WTC11 (cell line): ENCODE results near the gene SPZ1. TPM values are rescaled to one million over a fixed set of nuclear protein-coding genes. Genes with fewer than 3 reads are reported as not detected.

Experiments
- ATAC-seq: fragments of 200-7000 bp; cut with Tn5 transposase; 2 replicates; pipeline ENCODE4 v1.10.0; 2021; ENCODE audit warnings: mild to moderate bottlenecking, moderate library complexity
- CTCF ChIA-PET: fragments of 300-600 bp; sonication (Branson Sonifier 250); formaldehyde crosslinking; loops from one replicate; lab custom pipeline; 2021; ENCODE audit warnings: antibody characterized with exemption; lab: Charles Lee
- POLR2A ChIA-PET: fragments of 350-600 bp; sonication (Branson Sonifier 250); formaldehyde crosslinking; loops from one replicate; lab custom pipeline; 2021; ENCODE audit warnings: antibody characterized with exemption; lab: Charles Lee
- DNase-seq: peaks from one replicate; pipeline ENCODE4 v3.0.0; 2021; ENCODE audit warnings: low spot score
- H3K27ac Mint-ChIP-seq: 2 replicates; pipeline ENCODE4 v1.8.0; 2021; ENCODE audit warnings: mixed read lengths
- H3K27me3 Mint-ChIP-seq: 2 replicates; pipeline ENCODE4 v1.8.0; 2021; ENCODE audit warnings: low read depth, mild to moderate bottlenecking, moderate library complexity, mixed read lengths
- H3K36me3 Mint-ChIP-seq: 2 replicates; pipeline ENCODE4 v1.8.0; 2021; ENCODE audit warnings: mixed read lengths
- H3K4me1 Mint-ChIP-seq: 2 replicates; pipeline ENCODE4 v1.8.0; 2022; ENCODE audit warnings: mixed read lengths
- H3K4me3 Mint-ChIP-seq: 2 replicates; pipeline ENCODE4 v1.8.0; 2021; ENCODE audit warnings: mild to moderate bottlenecking, moderate library complexity, mixed read lengths
- H3K9me3 Mint-ChIP-seq: 2 replicates; pipeline ENCODE4 v1.8.0; 2021; ENCODE audit warnings: mixed read lengths
- ATF6 ChIP-seq: sonication (generic); formaldehyde crosslinking; IDR thresholded peaks from 2 replicates; pipeline ENCODE4 v1.8.1; 2023; ENCODE audit warnings: mild to moderate bottlenecking, missing genetic modification reagents
- ERG ChIP-seq: fragments of 250-450 bp; sonication (Bioruptor Pico); IDR thresholded peaks from 2 replicates; pipeline ENCODE4 v1.8.0; 2021; ENCODE audit warnings: mild to moderate bottlenecking
- FOXK1 ChIP-seq: sonication (generic); formaldehyde crosslinking; IDR thresholded peaks from 2 replicates; pipeline ENCODE4 v1.8.0; 2022; ENCODE audit warnings: mild to moderate bottlenecking, moderate library complexity, missing genetic modification reagents
- GTF2I ChIP-seq: fragments of 250-450 bp; sonication (Bioruptor Pico); conservative IDR thresholded peaks from 2 replicates; pipeline ENCODE4 v1.4.0; 2021; ENCODE audit warnings: mild to moderate bottlenecking
- JUN ChIP-seq: sonication (generic); formaldehyde crosslinking; IDR thresholded peaks from 2 replicates; pipeline ENCODE4 v1.8.0; 2023; ENCODE audit warnings: mild to moderate bottlenecking, missing genetic modification reagents
- KAT7 ChIP-seq: sonication (generic); formaldehyde crosslinking; IDR thresholded peaks from 2 replicates; pipeline ENCODE4 v1.8.1; 2023; ENCODE audit warnings: missing genetic modification reagents, mild to moderate bottlenecking, borderline replicate concordance
- NFE2L1 ChIP-seq: sonication (generic); formaldehyde crosslinking; IDR thresholded peaks from 2 replicates; pipeline ENCODE4 v1.8.1; 2023; ENCODE audit warnings: missing genetic modification reagents
- TEAD1 ChIP-seq: sonication (generic); formaldehyde crosslinking; IDR thresholded peaks from 2 replicates; pipeline ENCODE4 v1.8.0; 2022; ENCODE audit warnings: mild to moderate bottlenecking, missing genetic modification reagents
- ZNF423 ChIP-seq: fragments of 250-450 bp; sonication (Bioruptor Pico); IDR thresholded peaks from 2 replicates; pipeline ENCODE4 v2.1.2; 2022; ENCODE audit warnings: mild to moderate bottlenecking, moderate library complexity
- total RNA-seq: library from RNA; stranded (reverse); gene quantifications from 3 replicates; pipeline ENCODE4 v1.2.3, GENCODE V29; 2021
- TF ChIP-seq, protein P1 (sequence below): sonication (generic); formaldehyde crosslinking; IDR thresholded peaks from 2 replicates; pipeline ENCODE4 v1.8.0; 2023; ENCODE audit warnings: missing genetic modification reagents, mild to moderate bottlenecking, borderline replicate concordance
- TF ChIP-seq, protein P2 (sequence below): sonication (generic); formaldehyde crosslinking; IDR thresholded peaks from 2 replicates; pipeline ENCODE4 v1.8.0; 2022; ENCODE audit warnings: mild to moderate bottlenecking, missing genetic modification reagents
- TF ChIP-seq, protein P3 (sequence below): sonication (generic); formaldehyde crosslinking; IDR thresholded peaks from 2 replicates; pipeline ENCODE4 v1.8.0; 2023; ENCODE audit warnings: missing genetic modification reagents
- TF ChIP-seq, protein P4 (sequence below): sonication (generic); formaldehyde crosslinking; IDR thresholded peaks from 2 replicates; pipeline ENCODE4 v1.8.0; 2022; ENCODE audit warnings: mild to moderate bottlenecking, missing genetic modification reagents
- TF ChIP-seq, protein P5 (sequence below): sonication (generic); formaldehyde crosslinking; IDR thresholded peaks from 2 replicates; pipeline ENCODE4 v1.8.1; 2022; ENCODE audit warnings: mild to moderate bottlenecking, moderate library complexity, missing genetic modification reagents

SPZ1 gene
- total RNA-seq, 1 experiment from 2014 or later, result not detected

- Mint-ChIP-seq H3K4me1 (no peaks in the 10 kb centered on the region), H3K27me3 (peaks cover 3% of the 10 kb centered on the region; the same call in 1 of the 2 replicates), H3K27ac (no peak overlapping the region), H3K4me3 (no peak overlapping the region), H3K36me3 (peaks cover 7% of the 10 kb centered on the region), H3K9me3 (peaks cover 13% of the 10 kb centered on the region)
- POLR2A ChIA-PET, result no interaction called here
- CTCF ChIA-PET, result no interaction called here
- ATAC-seq (no peak), DNase-seq (no peak)
- TF ChIP-seq, protein P1, sequence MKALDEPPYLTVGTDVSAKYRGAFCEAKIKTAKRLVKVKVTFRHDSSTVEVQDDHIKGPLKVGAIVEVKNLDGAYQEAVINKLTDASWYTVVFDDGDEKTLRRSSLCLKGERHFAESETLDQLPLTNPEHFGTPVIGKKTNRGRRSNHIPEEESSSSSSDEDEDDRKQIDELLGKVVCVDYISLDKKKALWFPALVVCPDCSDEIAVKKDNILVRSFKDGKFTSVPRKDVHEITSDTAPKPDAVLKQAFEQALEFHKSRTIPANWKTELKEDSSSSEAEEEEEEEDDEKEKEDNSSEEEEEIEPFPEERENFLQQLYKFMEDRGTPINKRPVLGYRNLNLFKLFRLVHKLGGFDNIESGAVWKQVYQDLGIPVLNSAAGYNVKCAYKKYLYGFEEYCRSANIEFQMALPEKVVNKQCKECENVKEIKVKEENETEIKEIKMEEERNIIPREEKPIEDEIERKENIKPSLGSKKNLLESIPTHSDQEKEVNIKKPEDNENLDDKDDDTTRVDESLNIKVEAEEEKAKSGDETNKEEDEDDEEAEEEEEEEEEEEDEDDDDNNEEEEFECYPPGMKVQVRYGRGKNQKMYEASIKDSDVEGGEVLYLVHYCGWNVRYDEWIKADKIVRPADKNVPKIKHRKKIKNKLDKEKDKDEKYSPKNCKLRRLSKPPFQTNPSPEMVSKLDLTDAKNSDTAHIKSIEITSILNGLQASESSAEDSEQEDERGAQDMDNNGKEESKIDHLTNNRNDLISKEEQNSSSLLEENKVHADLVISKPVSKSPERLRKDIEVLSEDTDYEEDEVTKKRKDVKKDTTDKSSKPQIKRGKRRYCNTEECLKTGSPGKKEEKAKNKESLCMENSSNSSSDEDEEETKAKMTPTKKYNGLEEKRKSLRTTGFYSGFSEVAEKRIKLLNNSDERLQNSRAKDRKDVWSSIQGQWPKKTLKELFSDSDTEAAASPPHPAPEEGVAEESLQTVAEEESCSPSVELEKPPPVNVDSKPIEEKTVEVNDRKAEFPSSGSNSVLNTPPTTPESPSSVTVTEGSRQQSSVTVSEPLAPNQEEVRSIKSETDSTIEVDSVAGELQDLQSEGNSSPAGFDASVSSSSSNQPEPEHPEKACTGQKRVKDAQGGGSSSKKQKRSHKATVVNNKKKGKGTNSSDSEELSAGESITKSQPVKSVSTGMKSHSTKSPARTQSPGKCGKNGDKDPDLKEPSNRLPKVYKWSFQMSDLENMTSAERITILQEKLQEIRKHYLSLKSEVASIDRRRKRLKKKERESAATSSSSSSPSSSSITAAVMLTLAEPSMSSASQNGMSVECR (CRISPR knock-in tag), result no peak
- TF ChIP-seq FOXK1 (CRISPR knock-in tag), result no peak
- no peak for TF ChIP-seq ERG
- TF ChIP-seq, protein P2, sequence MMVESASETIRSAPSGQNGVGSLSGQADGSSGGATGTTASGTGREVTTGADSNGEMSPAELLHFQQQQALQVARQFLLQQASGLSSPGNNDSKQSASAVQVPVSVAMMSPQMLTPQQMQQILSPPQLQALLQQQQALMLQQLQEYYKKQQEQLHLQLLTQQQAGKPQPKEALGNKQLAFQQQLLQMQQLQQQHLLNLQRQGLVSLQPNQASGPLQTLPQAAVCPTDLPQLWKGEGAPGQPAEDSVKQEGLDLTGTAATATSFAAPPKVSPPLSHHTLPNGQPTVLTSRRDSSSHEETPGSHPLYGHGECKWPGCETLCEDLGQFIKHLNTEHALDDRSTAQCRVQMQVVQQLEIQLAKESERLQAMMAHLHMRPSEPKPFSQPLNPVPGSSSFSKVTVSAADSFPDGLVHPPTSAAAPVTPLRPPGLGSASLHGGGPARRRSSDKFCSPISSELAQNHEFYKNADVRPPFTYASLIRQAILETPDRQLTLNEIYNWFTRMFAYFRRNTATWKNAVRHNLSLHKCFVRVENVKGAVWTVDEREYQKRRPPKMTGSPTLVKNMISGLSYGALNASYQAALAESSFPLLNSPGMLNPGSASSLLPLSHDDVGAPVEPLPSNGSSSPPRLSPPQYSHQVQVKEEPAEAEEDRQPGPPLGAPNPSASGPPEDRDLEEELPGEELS, result no peak
- TF ChIP-seq NFE2L1 (CRISPR knock-in tag), result no peak
- no peak for TF ChIP-seq GTF2I (CRISPR knock-in tag)
- no peak for TF ChIP-seq ZNF423
- TF ChIP-seq KAT7 (CRISPR knock-in tag), result no peak
- TF ChIP-seq, protein P3, sequence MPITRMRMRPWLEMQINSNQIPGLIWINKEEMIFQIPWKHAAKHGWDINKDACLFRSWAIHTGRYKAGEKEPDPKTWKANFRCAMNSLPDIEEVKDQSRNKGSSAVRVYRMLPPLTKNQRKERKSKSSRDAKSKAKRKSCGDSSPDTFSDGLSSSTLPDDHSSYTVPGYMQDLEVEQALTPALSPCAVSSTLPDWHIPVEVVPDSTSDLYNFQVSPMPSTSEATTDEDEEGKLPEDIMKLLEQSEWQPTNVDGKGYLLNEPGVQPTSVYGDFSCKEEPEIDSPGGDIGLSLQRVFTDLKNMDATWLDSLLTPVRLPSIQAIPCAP, result no peak
- TF ChIP-seq ATF6 (CRISPR knock-in tag), result no peak
- TF ChIP-seq TEAD1 (CRISPR knock-in tag), result no peak
- TF ChIP-seq, protein P4, sequence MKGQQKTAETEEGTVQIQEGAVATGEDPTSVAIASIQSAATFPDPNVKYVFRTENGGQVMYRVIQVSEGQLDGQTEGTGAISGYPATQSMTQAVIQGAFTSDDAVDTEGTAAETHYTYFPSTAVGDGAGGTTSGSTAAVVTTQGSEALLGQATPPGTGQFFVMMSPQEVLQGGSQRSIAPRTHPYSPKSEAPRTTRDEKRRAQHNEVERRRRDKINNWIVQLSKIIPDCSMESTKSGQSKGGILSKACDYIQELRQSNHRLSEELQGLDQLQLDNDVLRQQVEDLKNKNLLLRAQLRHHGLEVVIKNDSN (CRISPR knock-in tag), result no peak
- TF ChIP-seq, protein P5, sequence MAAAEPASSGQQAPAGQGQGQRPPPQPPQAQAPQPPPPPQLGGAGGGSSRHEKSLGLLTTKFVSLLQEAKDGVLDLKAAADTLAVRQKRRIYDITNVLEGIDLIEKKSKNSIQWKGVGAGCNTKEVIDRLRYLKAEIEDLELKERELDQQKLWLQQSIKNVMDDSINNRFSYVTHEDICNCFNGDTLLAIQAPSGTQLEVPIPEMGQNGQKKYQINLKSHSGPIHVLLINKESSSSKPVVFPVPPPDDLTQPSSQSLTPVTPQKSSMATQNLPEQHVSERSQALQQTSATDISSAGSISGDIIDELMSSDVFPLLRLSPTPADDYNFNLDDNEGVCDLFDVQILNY, result no peak
- no peak for TF ChIP-seq JUN (CRISPR knock-in tag)
Observed at GRCh38 chr5:80315244-80315643, 4.6 kb upstream of the SPZ1 start.
